GM18507 (cell line): ENCODE results near the gene RPUSD3.

Experiments
- DNase-seq: peaks from one replicate; pipeline ENCODE4 v3.0.0; 2011; ENCODE audit warnings: low read depth; ENCODE audit not compliant: insufficient read length; ENCODE audit errors: extremely low spot score
- FAIRE-seq: peaks from 2 replicates; lab custom pipeline; 2011; peaks lifted over from hg19 to GRCh38; lab: Jason Lieb, UNC

Gene RPUSD3

GRCh38 chr3:9838856-9839255, 5.0 kb downstream of the RPUSD3 start:
- no peak for FAIRE-seq
- DNase-seq: no peak

- FAIRE-seq (no peak), DNase-seq (no peak)
These were observed 5.9 kb downstream of the RPUSD3 start for GRCh38 chr3:9837701-9838582.

- no peak for DNase-seq
- no peak for FAIRE-seq
These were observed 9.1 kb downstream of the RPUSD3 start for GRCh38 chr3:9834520-9835380.

- DNase-seq (no peak), FAIRE-seq (no peak)
These were observed 10.7 kb downstream of the RPUSD3 start for GRCh38 chr3:9833078-9833477.

GRCh38 chr3:9831253-9831652, 12.6 kb downstream of the RPUSD3 start:
- DNase-seq (no peak), FAIRE-seq (no peak)

- DNase-seq: no peak
- FAIRE-seq: no peak
These were observed 14.7 kb downstream of the RPUSD3 start for GRCh38 chr3:9828801-9829755.

GRCh38 chr3:9826815-9827573, 16.8 kb downstream of the RPUSD3 start:
- DNase-seq: no peak
- FAIRE-seq: no peak

GRCh38 chr3:9825451-9826040, 18.3 kb downstream of the RPUSD3 start:
- no peak for FAIRE-seq

GRCh38 chr3:9820946-9821345, 22.9 kb downstream of the RPUSD3 start:
- DNase-seq (no peak), FAIRE-seq (no peak)

More at GRCh38 chr3:9825451-9826040, 18.3 kb downstream of the RPUSD3 start:
- no peak for DNase-seq

- DNase-seq (no peak), FAIRE-seq (no peak)
These were observed 23.3 kb downstream of the RPUSD3 start for GRCh38 chr3:9820543-9820942.

GRCh38 chr3:9818666-9819335, 25.0 kb downstream of the RPUSD3 start:
- FAIRE-seq (no peak), DNase-seq (no peak)

- FAIRE-seq (no peak), DNase-seq (no peak)
These were observed 26.4 kb downstream of the RPUSD3 start for GRCh38 chr3:9817436-9817835.

- DNase-seq (no peak), FAIRE-seq (no peak)
These were observed 27.8 kb downstream of the RPUSD3 start for GRCh38 chr3:9815986-9816385.

GRCh38 chr3:9812870-9813483, 30.8 kb downstream of the RPUSD3 start:
- DNase-seq (no peak), FAIRE-seq (no peak)

- DNase-seq (no peak), FAIRE-seq (no peak)
These were observed 33.0 kb downstream of the RPUSD3 start for GRCh38 chr3:9810846-9811245.

- FAIRE-seq: no peak
- no peak for DNase-seq
These were observed 33.4 kb downstream of the RPUSD3 start for GRCh38 chr3:9810433-9810770.

- DNase-seq: no peak
- no peak for FAIRE-seq
These were observed 34.0 kb downstream of the RPUSD3 start, which contains the start of gene TTLL3 for GRCh38 chr3:9809615-9810432. Gene TTLL3 (plus strand): TSS chr3:9810262. CDS start chr3:9810662, 400 bp downstream.
